ENCODE results near the gene DLG2. TPM values are rescaled to one million over a fixed set of nuclear protein-coding genes. Genes with fewer than 3 reads are reported as not detected.

Gene DLG2
- total RNA-seq, 1 experiment from 2014 or later, result 17.5 TPM

GRCh38 chr11:84724256-84724655 is 902.9 kb downstream of the DLG2 start:
- POLR2A ChIA-PET, result no interaction called here
- TF ChIP-seq OVOL2 (CRISPR knock-in tag; IDR thresholded peaks at IDR 0.05; ENCODE audit: borderline replicate concordance), result no peak
- no peak for TF ChIP-seq USF1 (CRISPR knock-in tag; IDR thresholded peaks at IDR 0.05)
- TF ChIP-seq AFF4 (CRISPR knock-in tag; IDR thresholded peaks at IDR 0.05; ENCODE audit: borderline replicate concordance), result no peak
- no peak for TF ChIP-seq NR2C2 (CRISPR knock-in tag; IDR thresholded peaks at IDR 0.05)
- no peak for TF ChIP-seq SP1 (CRISPR knock-in tag; conservative IDR thresholded peaks at IDR 0.05)
- TF ChIP-seq ZNF425 (CRISPR knock-in tag; conservative IDR thresholded peaks at IDR 0.05), result no peak
- no peak for TF ChIP-seq TEAD4 (CRISPR knock-in tag; IDR thresholded peaks at IDR 0.05)
- no peak for TF ChIP-seq ATF1 (CRISPR knock-in tag; IDR thresholded peaks at IDR 0.05)
- no peak for TF ChIP-seq JUN (CRISPR knock-in tag; IDR thresholded peaks at IDR 0.05)
- TF ChIP-seq CDX4 (CRISPR knock-in tag; IDR thresholded peaks at IDR 0.05; ENCODE audit: borderline replicate concordance), result no peak
- TF ChIP-seq CTCF (IDR thresholded peaks at IDR 0.05), result no peak
- no peak for TF ChIP-seq ZNF121 (CRISPR knock-in tag; IDR thresholded peaks at IDR 0.05)
- TF ChIP-seq GABPB1 (CRISPR knock-in tag; IDR thresholded peaks at IDR 0.05), result no peak
- no peak for TF ChIP-seq CBFB (CRISPR knock-in tag; IDR thresholded peaks at IDR 0.05; ENCODE audit: low read depth)
- no peak for TF ChIP-seq ZNF532 (CRISPR knock-in tag; IDR thresholded peaks at IDR 0.05; ENCODE audit: borderline replicate concordance)
- TF ChIP-seq STAT6 (CRISPR knock-in tag; conservative IDR thresholded peaks at IDR 0.05; ENCODE audit: low read depth), result no peak

More at GRCh38 chr11:84724256-84724655, 902.9 kb downstream of the DLG2 start:
- ATAC-seq (no peak), DNase-seq (ENCODE audit: low spot score) (no peak)
- H3K4me3 Mint-ChIP-seq, result no peak overlapping the region
- H3K27me3 Mint-ChIP-seq (ENCODE audit: low read depth), result peaks cover 6% of the 10 kb centered on the region
- CTCF ChIA-PET, result interaction anchor here (1.3 kb wide), 1 partner anchor 866 kb away, joined by 3 read pairs; no protein-coding TSS in a partner anchor
- no peaks in the 10 kb centered on the region for H3K9me3 Mint-ChIP-seq
- no peaks in the 10 kb centered on the region for H3K36me3 Mint-ChIP-seq
- H3K27ac Mint-ChIP-seq, result no peak overlapping the region
- peaks cover 32% of the 10 kb centered on the region for H3K4me1 Mint-ChIP-seq

All from WTC11 (cell line).